IMR-90 (cell line): ENCODE data around the gene PPARD. TPM values are rescaled to one million over a fixed set of nuclear protein-coding genes. Genes with fewer than 3 reads are reported as not detected.
A peak's percentile ranks its signal among the peaks of the same experiment; 100 is the strongest.

Experiments used
- ATAC-seq: fragments of 200-7000 bp; cut with Tn5 transposase; 2 replicates; pipeline ENCODE4 v1.9.1; 2020; ENCODE audit warnings: low read depth, mild to moderate bottlenecking, moderate library complexity
- BruUV-seq: library from RNA; stranded (reverse); fragments of 400-500 nt; replicated peaks from 2 replicates; lab custom pipeline; 2021; lab: Mats Ljungman, UMichigan
- CTCF ChIA-PET: fragments of 300-600 bp; formaldehyde crosslinking; extraction: SDS; loops from one replicate; lab custom pipeline; 2021; ENCODE audit warnings: antibody characterized with exemption; lab: Yijun Ruan, JAX
- POLR2A ChIA-PET: fragments of 300-600 bp; sonication (Branson Sonifier 250); formaldehyde crosslinking; loops from one replicate; lab custom pipeline; 2022; ENCODE audit warnings: antibody characterized with exemption; ENCODE audit not compliant: unreplicated experiment; lab: Charles Lee
- DNase-seq: peaks from one replicate; pipeline ENCODE4 v3.0.0; 2013
- H2AFZ ChIP-seq: replicated peaks from 2 replicates; pipeline ENCODE3; 2013; ENCODE audit warnings: low read length, mild to moderate bottlenecking; ENCODE audit not compliant: poor library complexity
- H2AK5ac ChIP-seq: 2 replicates; pipeline ENCODE4 v1.6.1; 2013; ENCODE audit warnings: low read depth, low read length, inconsistent platforms
- H2AK9ac ChIP-seq: replicated peaks from 2 replicates; pipeline ENCODE3; 2013; ENCODE audit warnings: mild to moderate bottlenecking, low read depth, low read length, moderate library complexity; ENCODE audit not compliant: poor library complexity
- H2BK120ac ChIP-seq: 2 replicates; pipeline ENCODE4 v1.6.1; 2013; ENCODE audit warnings: low read depth, low read length, inconsistent platforms
- H2BK15ac ChIP-seq: 3 replicates; pipeline ENCODE4 v1.6.1; 2013; ENCODE audit warnings: low read depth, low read length, inconsistent platforms
- H2BK20ac ChIP-seq: 2 replicates; pipeline ENCODE4 v1.6.1; 2013; ENCODE audit warnings: low read depth, mild to moderate bottlenecking, inconsistent platforms, low read length, moderate library complexity
- H2BK5ac ChIP-seq: 2 replicates; pipeline ENCODE4 v1.6.1; 2013; ENCODE audit warnings: mild to moderate bottlenecking, low read depth, low read length, inconsistent platforms; ENCODE audit not compliant: poor library complexity, severe bottlenecking
- H3K14ac ChIP-seq: replicated peaks from 2 replicates; pipeline ENCODE4 v1.6.1; 2013; ENCODE audit warnings: low read depth, low read length, inconsistent platforms
- H3K18ac ChIP-seq: 2 replicates; pipeline ENCODE4 v1.6.1; 2013; ENCODE audit warnings: low read depth, low read length, control low read depth
- H3K23ac ChIP-seq: 2 replicates; pipeline ENCODE4 v1.6.1; 2013; ENCODE audit warnings: low read depth, low read length, inconsistent platforms
- H3K27ac ChIP-seq: 2 replicates; pipeline ENCODE4 v1.5.1; 2013; ENCODE audit warnings: mild to moderate bottlenecking, control low read depth, low read length; ENCODE audit not compliant: insufficient read depth
- H3K27me3 ChIP-seq: 2 replicates; pipeline ENCODE4 v1.6.1; 2013; ENCODE audit warnings: low read length; ENCODE audit not compliant: control insufficient read depth, insufficient read depth
- H3K36me3 ChIP-seq: 2 replicates; pipeline ENCODE4 v1.6.1; 2013; ENCODE audit warnings: low read length, mixed read lengths; ENCODE audit not compliant: control insufficient read depth, insufficient read depth
- H3K4ac ChIP-seq: 2 replicates; pipeline ENCODE4 v1.6.1; 2013; ENCODE audit warnings: low read depth, low read length, inconsistent platforms
- H3K4me1 ChIP-seq: 2 replicates; pipeline ENCODE4 v1.6.1; 2013; ENCODE audit warnings: low read length, mixed read lengths; ENCODE audit not compliant: control insufficient read depth, insufficient read depth
- H3K4me2 ChIP-seq: 2 replicates; pipeline ENCODE4 v1.6.1; 2013; ENCODE audit warnings: low read depth, mild to moderate bottlenecking, control low read depth, low read length, moderate library complexity
- H3K4me3 ChIP-seq: 2 replicates; pipeline ENCODE4 v1.5.1; 2013; ENCODE audit warnings: low read depth, mild to moderate bottlenecking, control low read depth, low read length, moderate library complexity; ENCODE audit not compliant: insufficient read depth
- H3K56ac ChIP-seq: 2 replicates; pipeline ENCODE4 v1.6.1; 2013; ENCODE audit warnings: low read length, inconsistent platforms; ENCODE audit not compliant: insufficient read depth; ENCODE audit errors: extremely low read depth
- H3K79me1 ChIP-seq, 2 experiments: 2 replicates each; pipeline ENCODE4 v1.6.1; 2013; ENCODE audit warnings: low read length in 2 of 2, inconsistent platforms in 1 of 2, low read depth in 1 of 2
- H3K9ac ChIP-seq: 2 replicates; pipeline ENCODE4 v1.6.1; 2013; ENCODE audit warnings: low read depth, low read length, control low read depth
- H3K9me1 ChIP-seq: 2 replicates; pipeline ENCODE4 v1.6.1; 2013; ENCODE audit warnings: low read length, inconsistent platforms; ENCODE audit not compliant: insufficient read depth
- H3K9me3 ChIP-seq: 2 replicates; pipeline ENCODE4 v1.6.1; 2013; ENCODE audit warnings: low read length; ENCODE audit not compliant: control insufficient read depth, insufficient read depth
- H4K20me1 ChIP-seq: 2 replicates; pipeline ENCODE4 v1.6.1; 2013; ENCODE audit warnings: low read length, inconsistent platforms; ENCODE audit not compliant: insufficient read depth
- H4K5ac ChIP-seq: 2 replicates; pipeline ENCODE4 v1.6.1; 2013; ENCODE audit warnings: mild to moderate bottlenecking, low read depth, low read length, control low read depth
- H4K8ac ChIP-seq, 2 experiments: 2 replicates each; pipeline ENCODE4 v1.6.1; 2013; ENCODE audit warnings: low read depth in 2 of 2, low read length in 2 of 2, control low read depth in 1 of 2, inconsistent platforms in 1 of 2
- H4K91ac ChIP-seq: 2 replicates; pipeline ENCODE4 v1.6.1; 2013; ENCODE audit warnings: low read depth, low read length, inconsistent platforms; ENCODE audit not compliant: insufficient read depth
- CEBPB ChIP-seq: IDR thresholded peaks from 2 replicates; pipeline ENCODE4 v1.6.1; 2012; ENCODE audit warnings: low read depth, low read length, improper control_type of control experiment
- SMC3 ChIP-seq: fragments of 150-350 bp; IDR thresholded peaks from 2 replicates; pipeline ENCODE4 v1.6.1; 2016; ENCODE audit warnings: low read depth, mild to moderate bottlenecking, antibody characterized with exemption, low read length, moderate library complexity
- WGBS, 2 experiments: methylation state at CpG; one replicate each; pipeline versions ENCODE4 v1.1.5 to v1.1.7; 2013; ENCODE audit warnings: missing lambda C conversion rate in 2 of 2; ENCODE audit not compliant: insufficient read length in 1 of 2; ENCODE audit errors: extremely low coverage in 2 of 2; 5-methylcytosine and 5-hydroxymethylcytosine counted together
- dilution Hi-C: fragments of 300-500 bp; cut with HindIII; formaldehyde crosslinking; loops from one replicate; pipeline ENCODE4 v1.14.3; 2018; ENCODE audit warnings: low sequenced_read_pairs; ENCODE audit not compliant: unreplicated experiment
- in situ Hi-C: fragments of 300-500 bp; cut with MboI; formaldehyde crosslinking; loops from 3 replicates; pipeline ENCODE4 v1.14.3; 2019; ENCODE audit warnings: low sequenced_read_pairs, inconsistent platforms, mixed read lengths
- intact Hi-C: fragments of 100-400 bp; cut with micrococcal nuclease; formaldehyde crosslinking; loops from 2 replicates; pipeline ENCODE4 v1.10.0; 2022
- polyA plus RNA-seq, 3 experiments: library from polyadenylated mRNA; depleted of rRNA; stranded (reverse); fragments of >200 nt; gene quantifications; 2 replicates each; pipeline ENCODE4 v1.2.3, GENCODE V29; 2012; ENCODE audit warnings: low replicate concordance in 1 of 3
- total RNA-seq: library from RNA; depleted of rRNA; stranded (reverse); fragments of >200 nt; gene quantifications from 2 replicates; pipeline ENCODE4 v1.2.3, GENCODE V29; 2012
- TF ChIP-seq, protein P1 (sequence below): conservative IDR thresholded peaks from 2 replicates; pipeline ENCODE4 v1.5.1; 2012; ENCODE audit warnings: mild to moderate bottlenecking, low read depth, low read length, improper control_type of control experiment

PPARD gene
- total and polyA plus RNA-seq, 2 of the 4 experiments (the other 2 are of a cell fraction): 10.4 to 69.0 TPM

DNA sequence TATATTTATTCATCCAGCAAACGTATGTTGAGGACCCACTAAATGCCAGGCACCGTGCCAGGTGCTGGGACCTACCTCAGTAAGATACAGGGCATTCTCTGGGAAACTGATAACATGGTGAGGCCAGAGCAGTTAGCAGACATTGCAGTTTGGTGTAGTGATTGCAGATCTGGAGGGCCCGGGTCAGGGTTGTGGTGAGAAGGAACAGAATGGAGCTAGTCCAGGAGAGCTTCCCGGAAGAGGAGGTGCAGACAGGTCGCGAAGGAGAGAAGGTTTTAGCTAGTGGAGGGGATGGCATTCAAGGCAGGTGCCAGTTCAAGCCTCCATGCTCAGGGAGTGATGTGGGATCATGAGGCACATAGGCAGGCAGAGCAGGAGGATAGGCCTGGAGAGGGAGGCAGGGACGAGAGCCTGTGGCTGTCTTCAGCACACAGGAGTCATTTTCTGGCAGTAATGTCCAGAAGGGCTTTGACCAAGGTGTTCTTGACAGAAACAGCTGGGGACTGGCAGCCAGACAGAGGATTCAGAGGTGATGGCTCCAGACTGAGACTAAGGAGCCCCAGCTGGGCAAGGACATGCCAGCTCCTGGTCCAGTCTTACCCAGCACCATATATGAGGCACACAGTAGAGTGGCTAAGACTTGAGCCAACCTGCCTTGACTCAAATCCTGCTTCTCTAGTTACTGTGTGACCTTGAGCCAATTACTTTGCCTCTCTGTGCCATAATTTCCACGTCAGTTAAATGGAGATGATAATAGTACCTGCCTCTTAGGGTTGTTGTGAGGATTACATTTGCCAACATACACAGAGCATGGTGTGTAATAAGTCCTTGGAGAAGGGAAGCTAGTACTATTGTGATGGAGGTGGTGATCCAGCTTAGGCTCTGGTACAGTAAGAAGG lies 61.4 kb downstream of the PPARD start:
- peaks cover 36 to 89% of the 10 kb centered on the region in 2 experiments for H3K79me1 ChIP-seq
- no peak overlapping the region for H4K8ac ChIP-seq
- no TSS peak for BruUV-seq
- no peak for TF ChIP-seq SMC3
- TF ChIP-seq, protein P1, sequence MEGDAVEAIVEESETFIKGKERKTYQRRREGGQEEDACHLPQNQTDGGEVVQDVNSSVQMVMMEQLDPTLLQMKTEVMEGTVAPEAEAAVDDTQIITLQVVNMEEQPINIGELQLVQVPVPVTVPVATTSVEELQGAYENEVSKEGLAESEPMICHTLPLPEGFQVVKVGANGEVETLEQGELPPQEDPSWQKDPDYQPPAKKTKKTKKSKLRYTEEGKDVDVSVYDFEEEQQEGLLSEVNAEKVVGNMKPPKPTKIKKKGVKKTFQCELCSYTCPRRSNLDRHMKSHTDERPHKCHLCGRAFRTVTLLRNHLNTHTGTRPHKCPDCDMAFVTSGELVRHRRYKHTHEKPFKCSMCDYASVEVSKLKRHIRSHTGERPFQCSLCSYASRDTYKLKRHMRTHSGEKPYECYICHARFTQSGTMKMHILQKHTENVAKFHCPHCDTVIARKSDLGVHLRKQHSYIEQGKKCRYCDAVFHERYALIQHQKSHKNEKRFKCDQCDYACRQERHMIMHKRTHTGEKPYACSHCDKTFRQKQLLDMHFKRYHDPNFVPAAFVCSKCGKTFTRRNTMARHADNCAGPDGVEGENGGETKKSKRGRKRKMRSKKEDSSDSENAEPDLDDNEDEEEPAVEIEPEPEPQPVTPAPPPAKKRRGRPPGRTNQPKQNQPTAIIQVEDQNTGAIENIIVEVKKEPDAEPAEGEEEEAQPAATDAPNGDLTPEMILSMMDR: no peak
- TF ChIP-seq CEBPB: no peak
- peaks cover 10% of the 10 kb centered on the region for H3K4me1 ChIP-seq
- no peak overlapping the region for H3K56ac ChIP-seq
- no peak overlapping the region for H2AK9ac ChIP-seq
- H4K20me1 ChIP-seq: peaks cover 28% of the 10 kb centered on the region
- DNase-seq (no peak), ATAC-seq (no peak)
- H3K9me3 ChIP-seq: no peaks in the 10 kb centered on the region
- H2BK15ac ChIP-seq: no peak overlapping the region
- intact Hi-C loops: no loop called here
- 0 out of 2 replicates have a peak overlapping the region, but pooled peaks have one; percentile 15 for H3K4ac ChIP-seq
- ChIA-PET POLR2A (no interaction called here), CTCF (no interaction called here)
- in situ Hi-C loops: no loop called here
- 0 out of 2 replicates have a peak overlapping the region, but pooled peaks have one; percentile 14 for H2AK5ac ChIP-seq
- 92% methylated on average over 7 of the region's 8 CpGs; no CpG with 5 or more reads in 1 of the 2 experiments for WGBS, 2 experiments
- no peak overlapping the region for H3K14ac ChIP-seq
- no peak overlapping the region for H4K5ac ChIP-seq
- no peak overlapping the region for H3K9ac ChIP-seq
- H3K18ac ChIP-seq: no peak overlapping the region
- peak overlapping the region; percentile 49 for H2AFZ ChIP-seq
- H2BK20ac ChIP-seq: no peak overlapping the region
- H3K27ac ChIP-seq: no peak overlapping the region
- no peak overlapping the region for H3K4me3 ChIP-seq
- dilution Hi-C loops: no loop called here
- H4K91ac ChIP-seq: no peak overlapping the region
- 0 out of 2 replicates have a peak overlapping the region, but pooled peaks have one; percentile 17 for H3K23ac ChIP-seq
- H2BK120ac ChIP-seq: no peak overlapping the region
- no peak overlapping the region for H3K4me2 ChIP-seq
- H3K36me3 ChIP-seq: no peaks in the 10 kb centered on the region
- H2BK5ac ChIP-seq: no peak overlapping the region
- H3K27me3 ChIP-seq: no peaks in the 10 kb centered on the region
- H3K9me1 ChIP-seq: peaks cover 29% of the 10 kb centered on the region
